Neural progenitor cell (in vitro differentiated cells): ENCODE results near the gene SLC45A3. TPM values are rescaled to one million over a fixed set of nuclear protein-coding genes. Genes with fewer than 3 reads are reported as not detected.

Experiments used
- DNase-seq: peaks from one replicate; pipeline ENCODE4 v3.0.0-alpha.2; 2016; ENCODE audit warnings: low spot score
- H2AFZ ChIP-seq: fragments of 200-600 bp; sonication (generic); replicated peaks from 2 replicates; pipeline ENCODE4 v1.6.1; 2016; ENCODE audit warnings: antibody characterized with exemption
- H3F3A ChIP-seq: fragments of 200-600 bp; sonication (generic); 2 replicates; pipeline ENCODE4 v1.6.1; 2016; ENCODE audit warnings: antibody characterized with exemption, low read depth
- H3K27ac ChIP-seq: fragments of 200-600 bp; sonication (generic); 2 replicates; pipeline ENCODE4 v1.5.1; 2016; ENCODE audit warnings: mild to moderate bottlenecking
- H3K27me3 ChIP-seq: fragments of 200-600 bp; sonication (generic); 2 replicates; pipeline ENCODE4 v1.6.1; 2016; ENCODE audit warnings: mild to moderate bottlenecking, moderate library complexity
- H3K36me3 ChIP-seq: fragments of 200-600 bp; sonication (generic); 2 replicates; pipeline ENCODE4 v1.5.1; 2016
- H3K4me1 ChIP-seq: fragments of 200-600 bp; sonication (generic); 2 replicates; pipeline ENCODE4 v1.6.1; 2016; ENCODE audit warnings: mixed run types
- H3K4me2 ChIP-seq: fragments of 200-600 bp; sonication (generic); 2 replicates; pipeline ENCODE4 v1.6.1; 2016
- H3K4me3 ChIP-seq: fragments of 200-600 bp; sonication (generic); 2 replicates; pipeline ENCODE4 v1.5.1; 2016
- H3K79me2 ChIP-seq: fragments of 200-600 bp; sonication (generic); 2 replicates; pipeline ENCODE4 v1.6.1; 2016; ENCODE audit warnings: low read depth
- H3K9ac ChIP-seq: fragments of 200-600 bp; sonication (generic); 2 replicates; pipeline ENCODE4 v1.6.1; 2016
- H3K9me3 ChIP-seq: fragments of 200-600 bp; sonication (generic); 2 replicates; pipeline ENCODE4 v1.5.1; 2016; ENCODE audit warnings: low read depth
- H4K20me1 ChIP-seq: fragments of 200-600 bp; sonication (generic); 2 replicates; pipeline ENCODE4 v1.6.1; 2016; ENCODE audit warnings: low read depth
- H3K27ac Mint-ChIP-seq: 3 replicates; pipeline ENCODE4 v1.8.0; 2021; ENCODE audit warnings: mixed read lengths
- H3K27me3 Mint-ChIP-seq: 2 replicates; pipeline ENCODE4 v1.8.0; 2022; ENCODE audit warnings: low read depth, mild to moderate bottlenecking, inconsistent platforms, moderate library complexity, mixed read lengths; ENCODE audit not compliant: insufficient read depth
- H3K36me3 Mint-ChIP-seq: 3 replicates; pipeline ENCODE4 v1.8.0; 2021; ENCODE audit warnings: mixed read lengths
- H3K4me1 Mint-ChIP-seq: 3 replicates; pipeline ENCODE4 v1.8.0; 2021; ENCODE audit warnings: mixed read lengths
- H3K4me3 Mint-ChIP-seq: 3 replicates; pipeline ENCODE4 v1.8.0; 2021; ENCODE audit warnings: mild to moderate bottlenecking, moderate library complexity, mixed read lengths
- H3K9me3 Mint-ChIP-seq: 3 replicates; pipeline ENCODE4 v1.8.0; 2020; ENCODE audit warnings: mixed read lengths
- EZH2 ChIP-seq: fragments of 200-600 bp; sonication (generic); IDR thresholded peaks from 2 replicates; pipeline ENCODE4 v1.6.1; 2017; ENCODE audit warnings: antibody characterized with exemption, mild to moderate bottlenecking, moderate library complexity
- EZH2phosphoT487 ChIP-seq: fragments of 200-600 bp; sonication (generic); IDR thresholded peaks from 2 replicates; pipeline ENCODE4 v1.6.1; 2017; ENCODE audit warnings: antibody characterized with exemption
- small RNA-seq: library from RNA; depleted of rRNA; stranded (forward); fragments of <200 nt; gene quantifications from one replicate; pipeline ENCODE3, GENCODE V24; 2015
- total RNA-seq: library from RNA; depleted of rRNA; stranded (reverse); fragments of >200 nt; gene quantifications from 2 replicates; pipeline ENCODE4 v1.2.3, GENCODE V29; 2015; ENCODE audit warnings: low replicate concordance
- TF ChIP-seq, protein P1 (sequence below): fragments of 200-600 bp; sonication (generic); IDR thresholded peaks from 2 replicates; pipeline ENCODE4 v1.5.1; 2017; ENCODE audit warnings: antibody characterized with exemption, mild to moderate bottlenecking

Gene SLC45A3
- total RNA-seq, 1 donor from 2014 or later = 5.1 TPM

DNA sequence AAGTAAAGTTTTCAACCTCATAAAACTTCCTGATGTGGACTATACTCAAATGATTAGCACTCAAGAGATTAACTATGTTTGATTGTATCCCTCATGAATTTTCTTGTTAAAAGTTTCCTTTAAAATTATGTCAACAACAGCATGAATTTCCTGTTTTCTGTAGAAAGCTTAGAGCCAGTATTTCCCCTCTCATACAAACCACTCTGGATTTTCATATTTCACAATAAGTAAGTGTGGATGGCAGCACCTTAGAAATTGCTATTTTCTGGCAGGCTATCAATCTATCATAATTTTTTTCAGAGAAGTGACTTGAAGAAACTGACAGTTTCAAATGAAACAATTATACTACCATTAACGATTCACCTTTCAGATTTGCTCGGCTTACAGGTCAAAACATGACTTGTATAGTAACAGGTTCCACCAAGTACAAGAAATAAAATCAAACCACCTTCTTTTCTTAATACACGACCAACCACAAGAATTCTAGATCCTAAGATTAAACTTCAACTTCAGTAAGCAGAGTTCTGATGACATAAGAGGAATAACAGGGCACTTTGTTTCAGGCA is 69.3 kb downstream of the SLC45A3 start:
- Mint-ChIP-seq H3K9me3 (no peaks in the 10 kb centered on the region), H3K36me3 (peaks cover 28% of the 10 kb centered on the region), H3K27ac (no peak overlapping the region), H3K4me1 (no peaks in the 10 kb centered on the region), H3K4me3 (no peak overlapping the region), H3K27me3 (no peaks in the 10 kb centered on the region)
- no peak for DNase-seq
- Histone ChIP-seq H3K4me3 (no peak overlapping the region), H3K9me3 (no peaks in the 10 kb centered on the region), H3K9ac (no peak overlapping the region), H3K36me3 (peaks cover 26% of the 10 kb centered on the region), H3F3A (peaks cover 8% of the 10 kb centered on the region), H3K4me2 (no peak overlapping the region), H3K27me3 (no peaks in the 10 kb centered on the region), H2AFZ (no peak overlapping the region), H3K27ac (no peak overlapping the region), H4K20me1 (peaks cover 58% of the 10 kb centered on the region), H3K4me1 (no peaks in the 10 kb centered on the region), H3K79me2 (peaks cover 58% of the 10 kb centered on the region)
- TF ChIP-seq EZH2 (no peak), EZH2phosphoT487 (no peak)
- TF ChIP-seq, protein P1, sequence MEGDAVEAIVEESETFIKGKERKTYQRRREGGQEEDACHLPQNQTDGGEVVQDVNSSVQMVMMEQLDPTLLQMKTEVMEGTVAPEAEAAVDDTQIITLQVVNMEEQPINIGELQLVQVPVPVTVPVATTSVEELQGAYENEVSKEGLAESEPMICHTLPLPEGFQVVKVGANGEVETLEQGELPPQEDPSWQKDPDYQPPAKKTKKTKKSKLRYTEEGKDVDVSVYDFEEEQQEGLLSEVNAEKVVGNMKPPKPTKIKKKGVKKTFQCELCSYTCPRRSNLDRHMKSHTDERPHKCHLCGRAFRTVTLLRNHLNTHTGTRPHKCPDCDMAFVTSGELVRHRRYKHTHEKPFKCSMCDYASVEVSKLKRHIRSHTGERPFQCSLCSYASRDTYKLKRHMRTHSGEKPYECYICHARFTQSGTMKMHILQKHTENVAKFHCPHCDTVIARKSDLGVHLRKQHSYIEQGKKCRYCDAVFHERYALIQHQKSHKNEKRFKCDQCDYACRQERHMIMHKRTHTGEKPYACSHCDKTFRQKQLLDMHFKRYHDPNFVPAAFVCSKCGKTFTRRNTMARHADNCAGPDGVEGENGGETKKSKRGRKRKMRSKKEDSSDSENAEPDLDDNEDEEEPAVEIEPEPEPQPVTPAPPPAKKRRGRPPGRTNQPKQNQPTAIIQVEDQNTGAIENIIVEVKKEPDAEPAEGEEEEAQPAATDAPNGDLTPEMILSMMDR = no peak

DNA sequence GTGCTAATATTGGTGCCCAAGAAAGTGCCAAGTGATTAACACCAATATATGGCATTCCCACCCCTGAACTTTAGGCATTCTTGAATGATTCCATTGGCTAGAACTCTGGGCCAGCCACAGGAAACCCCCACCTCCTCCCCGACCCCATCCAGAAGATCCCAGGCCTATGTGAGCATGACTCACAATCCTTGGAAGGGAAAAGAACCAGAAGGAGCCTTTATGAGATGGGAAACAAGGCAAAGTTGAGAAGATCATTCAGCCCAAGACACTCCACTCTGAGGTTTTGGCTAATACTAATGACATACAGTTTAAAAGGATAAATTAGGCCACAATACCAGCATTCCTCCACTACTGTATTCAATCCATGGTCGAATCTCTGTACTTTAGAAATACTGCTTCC is 70.3 kb downstream of the SLC45A3 start:
- no peak for DNase-seq

More for the DNA sequence above, 70.3 kb downstream of the SLC45A3 start:
- H3K27ac Mint-ChIP-seq = no peak overlapping the region
- no peaks in the 10 kb centered on the region for H3K27me3 Mint-ChIP-seq
- H3K4me1 Mint-ChIP-seq = no peaks in the 10 kb centered on the region
- H3K36me3 ChIP-seq = peaks cover 23% of the 10 kb centered on the region
- H3F3A ChIP-seq = peaks cover 8% of the 10 kb centered on the region
- no peaks in the 10 kb centered on the region for H3K9me3 Mint-ChIP-seq
- no peak overlapping the region for H3K4me2 ChIP-seq
- no peak overlapping the region for H3K9ac ChIP-seq
- H4K20me1 ChIP-seq = peaks cover 58% of the 10 kb centered on the region
- H3K79me2 ChIP-seq = peaks cover 58% of the 10 kb centered on the region
- H3K36me3 Mint-ChIP-seq = peaks cover 22% of the 10 kb centered on the region
- H3K4me1 ChIP-seq = no peaks in the 10 kb centered on the region
- no peaks in the 10 kb centered on the region for H3K27me3 ChIP-seq
- H2AFZ ChIP-seq = no peak overlapping the region
- no peak overlapping the region for H3K4me3 Mint-ChIP-seq
- no peak overlapping the region for H3K4me3 ChIP-seq
- no peaks in the 10 kb centered on the region for H3K9me3 ChIP-seq
- no peak overlapping the region for H3K27ac ChIP-seq
- TF ChIP-seq EZH2phosphoT487 (no peak), EZH2 (no peak)
- TF ChIP-seq, protein P1 = no peak

Small RNA genes lying within 50 kb of the gene (small RNA-seq; reads per million reads assigned to genes)
- gene RF00017 = not detected

Other genes starting within 250 kb of the SLC45A3 start
- gene BLACAT1, start 224.5 kb downstream of the SLC45A3 start, total RNA-seq = 13.9 and 25.7 TPM in 2 replicates
- 14.1 and 25.5 TPM in 2 replicates for gene CDK18, start 175.8 kb downstream of the SLC45A3 start, total RNA-seq
- 24.9 and 36.6 TPM in 2 replicates for gene ELK4, start 48.5 kb downstream of the SLC45A3 start, total RNA-seq
- gene NUCKS1, start 69.7 kb upstream of the SLC45A3 start, total RNA-seq = 449 and 700 TPM in 2 replicates
- gene RAB29, start 95.0 kb upstream of the SLC45A3 start, total RNA-seq = 3.8 and 6.0 TPM in 2 replicates
- 10.4 and 15.8 TPM in 2 replicates for gene SLC41A1, start 132.7 kb upstream of the SLC45A3 start, total RNA-seq
- gene PM20D1, start 169.6 kb upstream of the SLC45A3 start, total RNA-seq = not detected in 2 replicates